ENCODE data around the gene MDM2. TPM values are rescaled to one million over a fixed set of nuclear protein-coding genes. Genes with fewer than 3 reads are reported as not detected.
A peak's percentile ranks its signal among the peaks of the same experiment; 100 is the strongest.

The MDM2 gene
- total and polyA plus RNA-seq, 2 of the 13 experiments (the other 11 are each of a cell fraction or from before 2014, with no cell fraction given): 29.3 to 314 TPM

- TF ChIP-seq PRDM10 (CRISPR knock-in tag; IDR thresholded peaks at IDR 0.05; ENCODE audit: low read depth): peak; percentile 79; the same call in 1 of the 2 replicates
- peak; percentile 83 for TF ChIP-seq ZBTB25 (CRISPR knock-in tag; IDR thresholded peaks at IDR 0.05)
- TF ChIP-seq, protein P1, sequence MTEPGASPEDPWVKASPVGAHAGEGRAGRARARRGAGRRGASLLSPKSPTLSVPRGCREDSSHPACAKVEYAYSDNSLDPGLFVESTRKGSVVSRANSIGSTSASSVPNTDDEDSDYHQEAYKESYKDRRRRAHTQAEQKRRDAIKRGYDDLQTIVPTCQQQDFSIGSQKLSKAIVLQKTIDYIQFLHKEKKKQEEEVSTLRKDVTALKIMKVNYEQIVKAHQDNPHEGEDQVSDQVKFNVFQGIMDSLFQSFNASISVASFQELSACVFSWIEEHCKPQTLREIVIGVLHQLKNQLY (CRISPR knock-in tag; IDR thresholded peaks at IDR 0.05): 0 out of 2 replicates have a peak, but pooled peaks have one; percentile 9
- peak; percentile 72; the same call in 1 of the 2 replicates for TF ChIP-seq ZSCAN31 (CRISPR knock-in tag; IDR thresholded peaks at IDR 0.05; ENCODE audit: low read depth)
- peak; percentile 66; the same call in 1 of the 2 replicates for TF ChIP-seq HOXA5 (CRISPR knock-in tag; IDR thresholded peaks at IDR 0.05)
- TF ChIP-seq EHMT2 (IDR thresholded peaks at IDR 0.05; ENCODE audit: borderline replicate concordance, low read depth, low read length): no peak
- TF ChIP-seq ESRRA (CRISPR knock-in tag; IDR thresholded peaks at IDR 0.05; ENCODE audit: low read depth): 0 out of 2 replicates have a peak, but pooled peaks have one; percentile 31
- no peak; the same call in 1 of the 2 replicates for TF ChIP-seq ARID2 (CRISPR knock-in tag; IDR thresholded peaks at IDR 0.05; ENCODE audit: borderline replicate concordance)
- peak; percentile 94 for TF ChIP-seq ZBTB7A (CRISPR knock-in tag; IDR thresholded peaks at IDR 0.05)
- TF ChIP-seq GFI1 (CRISPR knock-in tag; IDR thresholded peaks at IDR 0.05; ENCODE audit: borderline replicate concordance): peak; percentile 81
- peak; percentile 59; the same call in 1 of the 2 replicates for TF ChIP-seq LBX2 (CRISPR knock-in tag; IDR thresholded peaks at IDR 0.05; ENCODE audit: borderline replicate concordance)
- TF ChIP-seq MTA1 (CRISPR knock-in tag; IDR thresholded peaks at IDR 0.05; ENCODE audit: borderline replicate concordance): peak; percentile 68; the same call in 1 of the 2 replicates
- no peak for TF ChIP-seq ZNF549 (CRISPR knock-in tag; IDR thresholded peaks at IDR 0.05)
- TF ChIP-seq, protein P2, sequence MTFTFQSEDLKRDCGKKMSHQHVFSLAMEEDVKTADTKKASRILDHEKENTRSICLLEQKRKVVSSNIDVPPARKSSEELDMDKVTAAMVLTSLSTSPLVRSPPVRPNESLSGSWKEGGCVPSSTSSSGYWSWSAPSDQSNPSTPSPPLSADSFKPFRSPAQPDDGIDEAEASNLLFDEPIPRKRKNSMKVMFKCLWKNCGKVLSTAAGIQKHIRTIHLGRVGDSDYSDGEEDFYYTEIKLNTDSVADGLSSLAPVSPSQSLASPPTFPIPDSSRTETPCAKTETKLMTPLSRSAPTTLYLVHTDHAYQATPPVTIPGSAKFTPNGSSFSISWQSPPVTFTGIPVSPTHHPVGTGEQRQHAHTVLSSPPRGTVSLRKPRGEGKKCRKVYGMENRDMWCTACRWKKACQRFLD (CRISPR knock-in tag; IDR thresholded peaks at IDR 0.05; ENCODE audit: borderline replicate concordance): 0 out of 2 replicates have a peak, but pooled peaks have one; percentile 26
- TF ChIP-seq RAD21 (CRISPR knock-in tag; IDR thresholded peaks at IDR 0.05): peak; percentile 69
- peak; percentile 26; the same call in 1 of the 2 replicates for TF ChIP-seq ZNF343 (CRISPR knock-in tag; IDR thresholded peaks at IDR 0.05)
- no peak for TF ChIP-seq ZKSCAN1 (IDR thresholded peaks at IDR 0.05; ENCODE audit: low read length)
- TF ChIP-seq ARNT (IDR thresholded peaks at IDR 0.05): no peak
- TF ChIP-seq, protein P3, sequence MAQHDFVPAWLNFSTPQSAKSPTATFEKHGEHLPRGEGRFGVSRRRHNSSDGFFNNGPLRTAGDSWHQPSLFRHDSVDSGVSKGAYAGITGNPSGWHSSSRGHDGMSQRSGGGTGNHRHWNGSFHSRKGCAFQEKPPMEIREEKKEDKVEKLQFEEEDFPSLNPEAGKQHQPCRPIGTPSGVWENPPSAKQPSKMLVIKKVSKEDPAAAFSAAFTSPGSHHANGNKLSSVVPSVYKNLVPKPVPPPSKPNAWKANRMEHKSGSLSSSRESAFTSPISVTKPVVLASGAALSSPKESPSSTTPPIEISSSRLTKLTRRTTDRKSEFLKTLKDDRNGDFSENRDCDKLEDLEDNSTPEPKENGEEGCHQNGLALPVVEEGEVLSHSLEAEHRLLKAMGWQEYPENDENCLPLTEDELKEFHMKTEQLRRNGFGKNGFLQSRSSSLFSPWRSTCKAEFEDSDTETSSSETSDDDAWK (CRISPR knock-in tag; IDR thresholded peaks at IDR 0.05): no peak
- peak; percentile 80 for TF ChIP-seq PHF21A (CRISPR knock-in tag; IDR thresholded peaks at IDR 0.05)
Measured at GRCh38 chr12:68807576-68808387, at the start of gene MDM2 (continued).

Data from HepG2 (cell line).